HG03520 (cell line): Measurements from ENCODE around the gene ABRACL.
"Not testable (repeated sequence)": the region's sequence is repeated elsewhere in the genome, so short reads cannot be mapped to it uniquely, and the experiment has no call there.

ENCODE experiments used
- ATAC-seq: cut with Tn5 transposase; IDR thresholded peaks from one replicate; pipeline ENCODE4 v1.9.1; 2021; ENCODE audit warnings: mild to moderate bottlenecking, moderate library complexity; ENCODE audit not compliant: unreplicated experiment

ABRACL gene, protein sequence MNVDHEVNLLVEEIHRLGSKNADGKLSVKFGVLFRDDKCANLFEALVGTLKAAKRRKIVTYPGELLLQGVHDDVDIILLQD

DNA sequence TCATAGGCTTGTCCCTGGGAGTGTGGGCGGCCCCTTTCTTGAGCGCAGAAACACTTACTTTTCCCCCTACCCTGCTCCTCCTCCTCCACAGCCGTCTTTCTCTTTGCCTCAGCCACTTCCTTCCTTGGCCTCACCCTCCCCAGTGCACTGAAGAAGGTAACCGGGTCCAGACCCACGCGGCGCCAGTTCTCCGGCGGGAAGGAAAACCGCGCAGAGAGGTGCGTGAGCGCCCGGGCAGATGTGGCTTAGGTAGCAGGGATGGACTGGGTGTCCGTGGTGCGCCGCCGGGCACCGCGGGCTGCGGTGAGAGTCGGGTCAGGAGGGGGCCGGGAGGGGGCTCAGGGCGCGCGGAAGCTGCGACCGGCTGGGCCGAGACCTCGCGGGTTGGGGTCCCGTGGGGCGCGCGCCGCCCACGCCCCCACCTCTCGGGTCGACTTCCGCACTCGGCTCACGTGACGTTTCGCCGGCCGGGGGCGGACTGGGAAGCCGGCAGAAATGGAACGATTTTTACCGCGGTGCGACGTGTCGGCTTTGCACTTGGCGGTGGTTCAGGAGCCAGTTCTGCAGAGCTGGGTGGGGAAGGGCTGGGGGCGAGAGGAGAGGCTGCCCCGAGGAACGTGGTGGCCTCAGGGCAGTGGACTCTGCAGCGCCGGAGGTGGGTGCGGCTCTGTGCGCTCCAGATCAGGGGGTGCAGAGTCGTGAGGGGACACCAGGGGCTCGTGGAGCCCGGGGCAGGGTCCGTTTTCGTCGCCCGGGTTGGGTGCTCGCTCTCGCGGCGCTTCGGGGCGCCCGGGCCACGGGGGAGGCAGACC lies at the start of gene ABRACL:
TSS of gene ABRACL (plus strand) at position 88 of the 812 bp plus-strand sequence. CDS start 5,416 bp downstream, outside the sequence.
- peak; percentile 47 for ATAC-seq

DNA sequence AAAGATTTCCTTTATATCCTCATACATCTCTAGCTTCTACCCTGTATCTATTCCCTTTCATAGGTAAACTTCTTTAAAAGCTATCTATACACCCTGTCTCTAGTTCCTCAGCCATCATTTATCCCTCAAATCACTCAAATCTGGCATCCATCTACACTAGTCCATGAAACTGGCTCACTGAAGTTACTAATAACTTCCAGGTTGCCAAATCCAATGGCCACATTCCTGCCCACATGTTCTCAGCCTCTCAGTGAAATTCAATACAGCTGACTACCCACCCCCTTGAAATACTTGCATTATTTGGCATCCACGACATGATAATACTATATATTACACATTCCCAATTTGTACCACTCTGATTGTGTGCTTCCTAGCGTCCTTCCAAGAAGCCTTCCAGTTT lies 49.2 kb upstream of the ABRACL start:
- no peak for ATAC-seq

GRCh38 chr6:138979813-138980668 lies 48.5 kb upstream of the ABRACL start:
- no peak for ATAC-seq

GRCh38 chr6:138981416-138981815 lies 47.1 kb upstream of the ABRACL start:
- no peak for ATAC-seq

DNA sequence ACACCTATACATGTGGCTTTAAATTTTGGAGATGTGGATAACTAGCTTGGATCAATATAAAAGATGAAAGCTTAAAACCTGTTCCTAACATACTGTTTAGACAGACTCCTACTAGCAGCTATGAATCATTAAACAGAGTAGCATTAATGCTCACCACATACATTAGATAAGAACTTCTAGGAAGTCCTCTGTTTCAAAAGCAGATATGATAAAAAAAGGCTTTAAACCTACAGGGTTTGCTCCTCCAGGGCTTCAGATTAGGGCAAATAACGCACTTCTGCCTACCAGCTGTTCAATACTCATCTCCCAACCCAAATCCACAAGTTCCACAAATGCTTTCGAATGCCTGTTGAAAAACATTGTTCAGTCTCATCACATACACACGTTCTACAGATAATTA lies 42.0 kb upstream of the ABRACL start:
- ATAC-seq: no peak

DNA sequence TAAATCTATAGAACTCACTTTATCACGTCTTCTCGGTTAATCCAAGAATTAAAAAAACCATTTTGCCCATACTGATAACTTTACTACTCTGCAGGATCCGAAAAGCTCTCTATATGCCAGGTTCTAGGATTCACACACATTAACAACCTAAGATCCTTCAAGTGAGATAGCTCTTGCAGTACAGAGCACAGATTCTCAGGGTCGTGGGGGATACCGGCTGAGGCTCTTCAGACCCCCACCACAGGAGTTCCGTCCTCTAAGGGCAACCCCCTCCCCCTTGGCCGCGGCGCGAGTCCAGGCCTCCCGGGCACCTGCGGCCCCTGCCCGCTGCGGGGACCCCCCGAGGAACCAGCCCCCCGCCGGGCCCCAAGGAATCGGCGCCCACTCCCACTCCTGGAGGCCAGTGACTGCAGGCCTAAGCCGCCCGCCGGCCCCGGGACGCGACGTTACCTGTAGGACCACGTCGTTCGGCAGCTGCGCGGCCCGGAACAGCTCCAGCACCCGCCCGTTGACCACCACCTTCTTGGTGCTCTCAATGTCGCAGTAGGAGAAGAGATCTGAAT lies 41.4 kb upstream of the ABRACL start:
- no peak for ATAC-seq

GRCh38 chr6:138987643-138988468 lies 40.7 kb upstream of the ABRACL start, which contains the start of gene REPS1:
TSS of gene REPS1 (minus strand) at chr6:138988253. CDS start at chr6:138987682, 571 bp downstream.
- peak; percentile 89 for ATAC-seq

GRCh38 chr6:138988469-138988834 lies 40.1 kb upstream of the ABRACL start:
- ATAC-seq: peak; percentile 15

- no peak for ATAC-seq
Observed at GRCh38 chr6:138989098-138989983, 39.2 kb upstream of the ABRACL start.

GRCh38 chr6:138991206-138991605 lies 37.3 kb upstream of the ABRACL start:
- no peak for ATAC-seq

- ATAC-seq: not testable (repeated sequence)
Observed at GRCh38 chr6:138992965-138993364, 35.6 kb upstream of the ABRACL start.

- ATAC-seq: not testable (repeated sequence)
Observed at GRCh38 chr6:138993410-138993809, 35.1 kb upstream of the ABRACL start.

DNA sequence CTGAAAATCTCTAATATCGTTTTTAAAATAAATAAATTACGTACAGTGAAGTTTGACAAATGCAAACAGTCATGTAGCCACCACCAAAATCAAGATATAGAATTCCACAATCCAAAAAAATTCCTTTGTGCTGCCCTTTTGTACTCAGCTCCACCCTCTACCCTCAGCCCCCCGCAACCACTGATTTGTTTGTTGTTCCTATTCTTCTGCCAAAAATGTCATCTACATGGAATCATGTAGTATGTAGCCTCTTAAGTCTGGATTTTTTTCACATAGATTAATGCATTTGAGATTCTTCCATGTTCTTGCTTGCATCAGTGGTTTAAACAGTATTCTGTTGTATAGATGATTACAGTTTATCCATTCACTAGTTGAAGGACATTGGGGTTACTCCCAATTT lies 32.0 kb upstream of the ABRACL start:
- no peak for ATAC-seq

DNA sequence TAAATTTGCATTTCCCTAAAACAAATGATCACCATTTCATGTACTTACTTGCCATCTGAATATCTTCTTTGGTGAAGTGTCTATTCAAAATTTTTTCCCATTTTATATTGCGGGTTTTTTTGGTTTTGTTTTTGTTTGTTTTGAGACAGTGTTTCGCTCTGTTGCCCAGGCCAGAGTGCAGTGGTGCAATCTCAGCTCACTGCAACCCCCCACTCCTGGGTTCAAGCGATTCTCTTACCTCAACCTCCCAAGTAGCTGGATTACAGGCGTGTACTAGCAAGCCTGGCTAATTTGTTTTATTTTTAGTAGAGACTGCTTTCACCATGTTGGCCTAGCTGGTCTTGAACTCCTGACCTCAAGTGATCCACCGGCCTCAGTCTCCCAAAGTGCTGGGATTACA lies 31.4 kb upstream of the ABRACL start:
- ATAC-seq: no peak

- no peak for ATAC-seq
Observed at GRCh38 chr6:138999949-139000725, 28.4 kb upstream of the ABRACL start.

- no peak for ATAC-seq
Observed at GRCh38 chr6:139003751-139004150, 24.8 kb upstream of the ABRACL start.

DNA sequence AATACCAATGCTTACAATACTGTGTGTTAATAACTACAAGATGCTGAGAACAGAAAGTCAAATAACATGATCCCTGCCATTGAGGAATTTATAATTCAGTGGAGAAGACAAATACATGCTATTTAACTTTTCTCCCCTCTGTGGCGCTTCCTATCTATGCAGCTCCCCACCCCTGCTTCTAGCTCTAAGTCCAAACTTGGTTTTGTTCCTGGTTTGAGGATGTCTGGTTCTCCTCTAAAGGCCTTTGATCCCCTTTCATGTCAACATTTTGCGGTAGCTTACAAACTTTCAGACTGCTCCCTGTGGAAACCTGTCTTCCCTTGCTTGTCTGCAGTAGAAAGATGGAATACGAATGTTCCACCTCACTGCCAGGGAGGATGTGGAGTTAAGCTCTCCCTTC lies 22.1 kb upstream of the ABRACL start:
- ATAC-seq: no peak

DNA sequence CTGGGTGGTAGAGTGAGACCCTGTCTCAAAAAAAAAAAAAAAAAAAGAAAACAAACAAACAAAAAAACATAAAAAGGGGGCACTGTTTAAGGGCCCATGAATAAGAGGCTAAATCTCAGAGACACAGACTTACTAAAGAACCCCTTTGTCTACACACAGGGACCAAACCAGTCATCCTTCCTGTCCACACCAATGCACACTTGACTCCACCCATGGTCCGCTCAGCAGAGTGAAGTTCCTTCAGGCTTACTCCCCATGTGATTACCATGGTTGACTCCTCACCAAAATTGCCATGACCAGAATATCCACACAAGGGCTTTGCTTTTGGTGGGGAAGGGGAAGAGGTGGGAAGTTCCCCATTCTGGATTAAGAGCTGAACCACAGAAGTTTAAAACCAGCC lies 21.1 kb upstream of the ABRACL start:
- no peak for ATAC-seq

DNA sequence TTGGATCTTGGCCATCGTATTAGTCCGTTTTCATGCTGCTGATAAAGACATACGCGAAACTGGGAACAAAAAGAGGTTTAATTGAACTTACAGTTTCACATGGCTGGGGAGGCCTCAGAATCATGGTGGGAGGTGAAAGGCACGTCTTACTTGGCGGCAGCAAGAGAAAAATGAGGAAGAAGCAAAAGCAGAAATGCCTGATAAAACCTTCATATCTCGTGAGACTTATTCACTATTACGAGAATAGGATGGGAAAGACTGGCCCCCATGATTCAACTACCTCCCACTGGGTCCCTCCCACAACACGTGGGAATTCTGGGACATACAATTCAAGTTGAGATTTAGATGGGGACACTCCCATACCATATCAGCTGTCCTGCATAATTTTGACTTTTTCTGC lies 20.4 kb upstream of the ABRACL start:
- ATAC-seq: no peak
